SU-DHL-6 (cell line): ENCODE measurements around the gene OPN1MW3.

ENCODE experiments used
- CTCF ChIP-seq: fragments of 200-600 bp; sonication (generic); IDR thresholded peaks from one replicate; pipeline ENCODE4 v1.5.1; 2017; ENCODE audit warnings: antibody characterized with exemption, mild to moderate bottlenecking, low read length, moderate library complexity; ENCODE audit not compliant: insufficient read depth, poor library complexity, severe bottlenecking
- EZH2phosphoT487 ChIP-seq: fragments of 200-600 bp; sonication (generic), shearing (Covaris generic); conservative IDR thresholded peaks from 2 replicates; pipeline ENCODE4 v1.6.1; 2018; ENCODE audit warnings: mild to moderate bottlenecking, antibody characterized with exemption, low read length, moderate library complexity, mixed read lengths

GRCh38 chrX:154307202-154307601 lies 49.8 kb downstream of the OPN1MW3 start:
- no peak for TF ChIP-seq CTCF
- TF ChIP-seq EZH2phosphoT487: no peak
